Hepatocyte (in vitro differentiated cells): ENCODE measurements around the gene SLX4IP.

ENCODE experiments used
- CTCF ChIP-seq: fragments of 200-600 bp; sonication (generic); IDR thresholded peaks from 2 replicates; pipeline ENCODE4 v1.5.1; 2016; ENCODE audit warnings: antibody characterized with exemption, mild to moderate bottlenecking; ENCODE audit not compliant: poor library complexity
- EZH2 ChIP-seq: fragments of 200-600 bp; sonication (generic); IDR thresholded peaks from 2 replicates; pipeline ENCODE4 v1.6.1; 2016; ENCODE audit warnings: antibody characterized with exemption, mild to moderate bottlenecking, borderline replicate concordance
- EZH2phosphoT487 ChIP-seq: fragments of 200-600 bp; sonication (generic); IDR thresholded peaks from one replicate; pipeline ENCODE4 v1.6.1; 2018; ENCODE audit warnings: antibody characterized with exemption, mild to moderate bottlenecking, low read depth, moderate library complexity; ENCODE audit not compliant: unreplicated experiment, severe bottlenecking

GRCh38 chr20:10449270-10449669, 14.2 kb downstream of the SLX4IP start:
- TF ChIP-seq CTCF (no peak), EZH2phosphoT487 (no peak), EZH2 (no peak)
